Measurements from ENCODE around the gene PACRG.
A peak's percentile ranks its signal among the peaks of the same experiment; 100 is the strongest.

Gene PACRG

GRCh38 chr6:162785632-162786242, 58.0 kb downstream of the PACRG start:
- DNase-seq (ENCODE audit: low spot score): no peak

- DNase-seq (ENCODE audit: low spot score): no peak
Observed at GRCh38 chr6:162798546-162799266, 70.9 kb downstream of the PACRG start.

GRCh38 chr6:162814426-162814973, 86.7 kb downstream of the PACRG start:
- no peak for DNase-seq (ENCODE audit: low spot score)

- DNase-seq (ENCODE audit: low spot score): peak; percentile 11
Observed at GRCh38 chr6:162817196-162817595, 89.4 kb downstream of the PACRG start.

- DNase-seq (ENCODE audit: low spot score): no peak
Observed at GRCh38 chr6:162819284-162819683, 91.5 kb downstream of the PACRG start.

GRCh38 chr6:162821102-162821501, 93.3 kb downstream of the PACRG start:
- no peak for DNase-seq (ENCODE audit: low spot score)

- no peak for DNase-seq (ENCODE audit: low spot score)
Observed at GRCh38 chr6:162825597-162825996, 97.8 kb downstream of the PACRG start.

GRCh38 chr6:162829013-162829742, 101.4 kb downstream of the PACRG start:
- no peak for DNase-seq (ENCODE audit: low spot score)

GRCh38 chr6:162833776-162834175, 106.0 kb downstream of the PACRG start:
- no peak for DNase-seq (ENCODE audit: low spot score)

- DNase-seq (ENCODE audit: low spot score): no peak
Observed at GRCh38 chr6:162845972-162846371, 118.2 kb downstream of the PACRG start.

- no peak for DNase-seq (ENCODE audit: low spot score)
Observed at GRCh38 chr6:162846723-162847122, 118.9 kb downstream of the PACRG start.

GRCh38 chr6:162849269-162849668, 121.5 kb downstream of the PACRG start:
- DNase-seq (ENCODE audit: low spot score): no peak

- DNase-seq (ENCODE audit: low spot score): no peak
Observed at GRCh38 chr6:162852192-162852591, 124.4 kb downstream of the PACRG start.

GRCh38 chr6:162852840-162853577, 125.2 kb downstream of the PACRG start:
- DNase-seq (ENCODE audit: low spot score): no peak

- DNase-seq (ENCODE audit: low spot score): no peak
Observed at GRCh38 chr6:162854228-162854627, 126.5 kb downstream of the PACRG start.

- no peak for DNase-seq (ENCODE audit: low spot score)
Observed at GRCh38 chr6:162854734-162855191, 127.0 kb downstream of the PACRG start.

- peak; percentile 79 for DNase-seq (ENCODE audit: low spot score)
Observed at GRCh38 chr6:162856885-162857284, 129.1 kb downstream of the PACRG start.

GRCh38 chr6:162857326-162857725, 129.6 kb downstream of the PACRG start:
- no peak for DNase-seq (ENCODE audit: low spot score)

GRCh38 chr6:162862462-162862861, 134.7 kb downstream of the PACRG start:
- no peak for DNase-seq (ENCODE audit: low spot score)

GRCh38 chr6:162862941-162863340, 135.2 kb downstream of the PACRG start:
- no peak for DNase-seq (ENCODE audit: low spot score)

- no peak for DNase-seq (ENCODE audit: low spot score)
Observed at GRCh38 chr6:162863821-162864220, 136.0 kb downstream of the PACRG start.

- no peak for DNase-seq (ENCODE audit: low spot score)
Observed at GRCh38 chr6:162864911-162865310, 137.1 kb downstream of the PACRG start.

Data from AG08395 (cell line).